ENCODE results near the gene RAD9A. TPM values are rescaled to one million over a fixed set of nuclear protein-coding genes. Genes with fewer than 3 reads are reported as not detected.

The RAD9A gene
- 8.7 TPM in 2 replicates for total RNA-seq

DNA sequence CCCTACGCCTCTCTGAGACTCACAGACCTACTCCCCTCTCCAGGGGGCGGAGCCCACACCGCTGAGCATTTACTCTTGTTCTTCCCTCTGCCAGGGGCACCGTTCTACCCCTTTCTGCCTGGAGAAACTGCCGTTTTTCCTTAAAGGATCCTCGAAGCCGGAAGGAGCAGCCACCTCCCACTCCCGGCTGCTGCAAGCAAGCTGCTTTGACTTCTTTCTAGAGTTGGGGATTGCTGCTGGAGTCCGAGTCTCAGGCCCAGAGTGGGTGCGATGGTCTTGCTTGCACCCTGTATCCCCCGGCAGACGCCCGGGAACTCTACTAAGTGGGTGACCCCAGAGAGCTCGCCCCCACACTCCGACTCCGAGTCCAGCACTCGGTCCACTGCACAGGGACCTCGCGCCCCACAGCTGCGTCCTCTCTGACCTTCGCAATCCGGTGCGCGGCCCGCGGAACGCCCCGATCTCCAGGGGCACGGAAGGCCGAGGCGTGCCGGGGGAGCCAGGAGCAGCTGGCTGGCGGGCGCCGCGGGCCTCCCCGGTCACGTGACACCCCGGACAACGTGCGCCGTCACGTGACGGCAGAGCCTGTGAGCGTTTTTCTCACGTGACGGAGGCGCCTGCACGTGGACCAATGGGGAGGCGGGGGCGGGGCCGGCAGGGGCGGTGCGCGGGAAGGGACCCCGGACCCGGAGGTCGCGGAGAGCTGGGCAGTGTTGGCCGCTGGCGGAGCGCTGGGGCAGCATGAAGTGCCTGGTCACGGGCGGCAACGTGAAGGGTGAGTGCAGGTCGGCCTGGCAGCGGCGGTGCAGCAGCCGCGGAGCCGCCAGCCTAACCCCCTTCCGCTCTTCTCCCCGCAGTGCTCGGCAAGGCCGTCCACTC lies at the start of gene RAD9A:
Gene RAD9A (plus strand): TSS at position 683 of the 879 bp plus-strand sequence. CDS start 59 bp downstream, at position 742.

DNA sequence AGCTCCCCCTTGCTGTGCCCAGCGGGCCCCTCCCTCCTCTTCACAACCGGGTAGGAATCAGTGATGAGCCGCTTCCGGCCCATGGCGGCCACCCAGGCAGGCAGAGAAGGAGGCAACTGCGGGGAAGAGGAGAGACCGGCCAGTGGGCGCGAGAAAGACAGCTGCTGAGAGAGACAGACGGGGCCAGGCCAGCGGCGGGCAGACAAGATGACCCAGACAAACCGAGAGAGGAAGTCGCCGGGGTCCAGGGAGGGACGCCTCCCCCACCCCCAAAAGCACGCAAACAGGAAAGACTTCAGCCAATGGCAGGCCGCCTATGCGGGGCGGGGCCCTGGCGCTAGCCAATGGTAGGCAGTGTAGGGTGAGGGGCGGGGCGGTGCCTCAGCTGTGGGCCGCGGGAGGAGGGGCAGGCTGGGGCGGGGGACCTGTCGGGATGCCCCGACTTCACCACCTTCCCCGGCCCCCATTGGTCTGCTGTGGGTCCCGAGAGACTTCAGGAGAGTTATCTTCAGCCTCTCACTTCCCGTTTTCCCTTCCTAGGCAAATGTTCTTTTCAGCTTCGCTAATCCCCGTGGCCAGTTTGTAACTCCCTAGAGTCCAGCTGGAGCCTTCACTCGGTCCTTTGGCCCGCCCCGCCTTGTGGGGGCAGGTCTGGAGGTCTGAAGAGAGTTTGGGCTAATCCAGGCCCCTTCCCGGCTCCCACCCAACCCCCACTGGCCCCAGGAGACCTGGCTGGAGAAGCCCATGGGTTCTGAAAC lies 38.3 kb upstream of the RAD9A start, which contains the start of gene POLD4:
Gene POLD4 (minus strand): TSS at position 230 of the 758 bp plus-strand sequence. CDS start 147 bp downstream, at position 83.

DNA sequence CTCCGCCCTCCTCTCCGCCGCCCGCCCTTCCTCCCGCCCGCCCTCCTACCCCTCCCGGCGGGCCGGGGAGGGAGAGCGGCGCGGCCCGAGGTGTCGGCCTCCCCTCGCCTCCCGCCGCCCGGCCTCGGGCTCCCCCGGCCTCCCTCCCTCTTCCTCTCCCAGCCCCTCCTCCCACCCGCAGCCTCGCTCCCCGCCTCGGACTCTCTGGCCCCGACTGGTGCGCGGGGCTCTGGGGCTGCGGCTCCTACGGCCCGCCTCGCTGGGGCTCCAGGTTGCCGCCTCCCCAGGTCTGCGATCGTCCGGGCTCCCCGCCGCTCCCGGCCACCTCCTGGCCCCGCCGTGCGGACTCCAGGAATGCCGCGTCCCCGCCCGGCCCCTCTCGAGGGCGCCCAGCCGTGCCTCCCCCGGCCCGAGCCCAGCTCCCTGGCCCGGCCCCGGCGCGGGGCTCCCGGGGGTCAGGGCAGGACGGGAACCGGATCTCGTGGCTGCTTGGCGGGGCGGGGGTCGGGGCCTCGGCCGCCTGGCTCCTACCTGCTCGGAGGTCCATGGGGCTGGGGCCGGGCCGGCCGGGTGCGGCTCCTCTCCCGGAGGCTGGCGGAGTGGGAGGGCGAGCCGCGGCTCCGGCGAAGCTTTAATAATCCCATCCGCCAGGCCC lies 18.7 kb upstream of the RAD9A start, which contains the start of gene CLCF1:
Gene CLCF1 (minus strand): TSS at position 606 of the 655 bp plus-strand sequence. CDS start 59 bp downstream, at position 547.

DNA sequence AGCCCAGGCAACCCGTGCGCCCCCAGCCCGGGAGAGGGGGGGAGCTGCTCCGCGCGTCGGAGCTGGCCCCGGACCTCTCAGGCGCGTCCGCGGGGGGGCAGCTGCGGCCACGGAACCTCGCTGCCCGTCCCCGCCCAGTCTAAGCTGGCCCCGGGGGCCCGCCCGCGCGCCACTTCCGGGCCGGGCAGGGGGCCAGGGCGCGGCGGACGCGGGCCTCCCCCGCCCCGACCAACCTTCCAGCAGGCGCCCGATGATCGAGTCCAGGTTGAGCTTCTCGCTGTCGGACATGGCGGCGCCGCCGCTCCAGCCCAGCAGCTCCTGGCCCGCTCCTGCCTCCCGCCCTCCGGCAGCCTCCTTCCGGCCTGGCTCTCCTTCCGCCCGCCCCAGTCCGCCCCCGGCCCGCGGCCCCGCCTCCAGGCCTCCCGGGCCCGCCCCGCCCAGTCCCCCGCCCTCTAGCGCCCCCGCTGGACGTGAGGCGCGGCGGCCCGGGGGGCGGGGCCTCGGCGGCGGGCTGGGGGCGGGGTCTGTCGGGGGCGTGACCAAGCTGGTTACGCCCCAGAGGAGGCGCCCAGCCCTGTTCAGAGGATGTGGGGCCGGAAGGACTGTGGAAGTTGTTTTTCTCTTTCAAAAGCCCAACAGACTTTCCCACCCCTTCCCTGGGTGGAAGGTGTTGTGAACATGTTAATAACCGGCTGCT lies 9.9 kb downstream of the RAD9A start, which contains the start of gene PPP1CA:
Gene PPP1CA (minus strand): TSS at position 364 of the 697 bp plus-strand sequence. CDS start 76 bp downstream, at position 288.

DNA sequence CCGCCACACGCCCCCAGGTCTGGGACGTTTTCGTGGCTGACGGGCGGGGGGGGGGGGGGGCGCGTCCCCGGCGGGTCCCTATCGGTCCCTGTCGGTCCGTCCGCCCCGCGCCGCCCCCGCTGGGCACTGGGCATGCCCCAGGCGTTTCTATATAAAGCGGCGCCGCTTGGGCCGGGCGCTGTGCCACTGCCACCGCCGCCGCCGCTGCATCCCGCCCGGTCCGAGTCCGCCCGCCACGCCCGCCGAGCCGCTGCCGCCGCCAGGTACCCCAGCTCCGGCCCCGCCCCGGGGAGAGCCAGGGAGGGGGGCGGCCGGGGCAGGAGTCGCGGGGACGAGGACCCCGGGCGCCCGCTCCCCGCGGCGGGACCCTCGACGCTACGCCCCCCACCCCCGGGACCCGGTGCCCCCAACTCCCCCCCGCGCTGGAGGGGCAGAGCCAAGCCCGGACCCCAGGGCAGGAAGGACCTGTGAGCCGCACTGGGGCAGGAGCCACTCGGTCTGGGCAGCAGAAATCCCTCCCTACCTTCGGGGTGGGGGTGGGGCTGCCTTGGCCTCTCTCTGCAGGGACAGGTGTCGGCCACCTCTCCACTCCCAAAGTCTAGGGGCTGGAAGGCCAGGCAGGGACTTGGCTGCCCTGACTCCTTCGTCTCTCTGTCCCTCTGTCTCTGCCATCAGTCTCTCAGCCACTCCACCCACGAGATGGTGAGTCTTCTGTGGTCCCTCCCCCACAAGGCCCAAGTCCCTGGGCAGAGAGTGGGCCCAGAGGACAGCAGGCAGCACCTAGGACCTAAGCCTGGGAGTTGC lies 23.9 kb downstream of the RAD9A start, which contains the start of gene CARNS1:
Gene CARNS1 (plus strand): TSS at position 178 of the 804 bp plus-strand sequence. CDS start 522 bp downstream, at position 700.

DNA sequence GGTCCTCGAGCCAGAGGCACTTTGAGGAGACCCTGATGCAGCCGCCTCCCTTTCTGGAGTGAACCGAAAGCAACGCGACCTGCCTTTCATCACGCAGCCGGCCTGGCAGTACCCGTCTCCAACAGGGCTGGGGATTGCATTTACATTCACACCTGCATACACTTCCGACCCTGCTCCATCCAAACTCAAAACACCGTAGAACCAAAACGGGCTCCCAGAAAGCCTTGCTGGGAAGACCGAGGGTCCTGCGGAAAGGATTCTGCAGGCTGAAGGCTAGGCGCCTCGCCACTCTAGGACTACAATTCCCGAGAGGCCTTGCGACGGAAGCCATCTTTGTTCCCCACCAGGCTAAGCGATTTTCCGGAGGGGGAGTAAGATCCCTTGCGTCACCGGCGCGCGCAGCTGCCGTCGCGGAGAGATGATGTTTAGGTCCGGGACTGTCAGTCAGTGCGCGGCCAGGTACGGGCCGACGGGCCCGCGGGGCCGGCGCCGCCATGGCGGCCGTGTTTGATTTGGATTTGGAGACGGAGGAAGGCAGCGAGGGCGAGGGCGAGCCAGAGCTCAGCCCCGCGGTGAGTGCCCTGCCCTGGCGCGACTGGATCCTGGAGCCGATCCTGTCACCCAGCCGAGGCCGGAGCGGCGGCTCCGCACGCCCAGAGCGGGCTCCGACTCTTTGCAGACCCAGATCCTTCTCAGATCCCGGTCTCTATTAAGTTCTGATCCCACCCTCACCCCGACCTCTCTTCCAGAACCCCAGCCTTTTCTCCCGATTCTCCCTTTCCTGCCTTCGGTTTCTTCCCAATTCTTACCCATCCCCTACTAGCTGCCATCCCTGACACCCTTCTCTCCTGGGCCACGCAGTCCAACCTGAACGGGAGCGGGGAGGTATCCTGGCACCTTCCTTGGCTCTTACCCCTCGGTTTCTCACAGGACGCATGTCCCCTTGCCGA lies 36.5 kb downstream of the RAD9A start, which contains the start of gene RPS6KB2:
Gene RPS6KB2 (plus strand): TSS at position 443 of the 950 bp plus-strand sequence. CDS start 52 bp downstream, at position 495.

DNA sequence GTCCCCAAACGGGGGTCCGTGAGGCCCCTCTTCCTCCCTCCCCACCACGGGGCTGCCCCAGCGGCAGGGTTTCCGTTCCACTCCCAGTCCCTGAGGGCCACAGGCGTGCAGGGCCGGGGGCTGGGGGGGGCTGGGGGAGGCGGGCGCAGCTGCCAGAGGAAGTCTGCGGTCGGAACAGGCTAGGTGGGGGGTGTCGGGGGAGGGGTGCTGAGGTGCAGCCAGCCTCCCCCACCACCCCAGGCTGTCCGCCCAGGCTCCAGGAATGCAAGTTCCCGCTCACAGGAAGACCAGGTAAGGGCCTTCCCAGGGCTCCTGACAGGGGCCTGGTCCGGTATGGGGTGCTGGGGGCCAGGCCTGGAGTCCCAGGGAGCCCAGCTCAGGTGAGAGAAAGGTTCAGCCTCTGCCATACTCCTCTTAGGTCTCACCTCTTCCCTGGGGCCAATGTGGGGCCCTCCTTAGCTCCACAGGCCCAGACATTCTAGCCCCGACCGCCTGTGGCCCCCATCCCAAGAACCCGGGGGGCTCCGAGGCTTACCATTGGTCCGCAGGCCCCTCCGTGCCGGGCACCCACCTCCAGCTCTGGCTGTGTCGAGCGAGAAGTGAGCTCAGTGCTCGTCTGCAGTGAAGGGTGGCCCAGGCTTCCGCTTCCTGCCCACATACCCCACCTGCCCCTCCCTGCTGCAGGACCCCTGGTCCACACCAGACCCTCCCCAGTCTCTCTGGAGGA lies 45.5 kb downstream of the RAD9A start, which contains the start of gene PTPRCAP:
Gene PTPRCAP (minus strand): TSS at position 601 of the 727 bp plus-strand sequence. CDS start 63 bp downstream, at position 538.

Other genes starting within 250 kb of the RAD9A start
- gene GRK2, start 125.5 kb upstream of the RAD9A start, total RNA-seq, result 49.9 and 64.4 TPM in 2 replicates
- gene ANKRD13D, start 102.7 kb upstream of the RAD9A start, total RNA-seq, result 36.9 and 39.9 TPM in 2 replicates
- gene SSH3, start 88.5 kb upstream of the RAD9A start, total RNA-seq, result 36.6 and 69.7 TPM in 2 replicates
- gene POLD4, start 38.4 kb upstream of the RAD9A start, total RNA-seq, result 60.0 and 71.2 TPM in 2 replicates
- gene CLCF1, start 18.4 kb upstream of the RAD9A start, total RNA-seq, result 3.0 and 8.9 TPM in 2 replicates
- gene PPP1CA, start 9.9 kb downstream of the RAD9A start, total RNA-seq, result 206 and 244 TPM in 2 replicates
- not detected in 2 replicates for gene TBC1D10C, start 12.1 kb downstream of the RAD9A start, total RNA-seq
- 0.24 TPM in 1 of 2 replicates, not detected in the other for gene CARNS1, start 23.7 kb downstream of the RAD9A start, total RNA-seq
- 43.9 and 55.4 TPM in 2 replicates for gene RPS6KB2, start 36.5 kb downstream of the RAD9A start, total RNA-seq
- gene PTPRCAP, start 45.7 kb downstream of the RAD9A start, total RNA-seq, result 0.24 TPM in 1 of 2 replicates, not detected in the other
- gene CORO1B, start 51.5 kb downstream of the RAD9A start, total RNA-seq, result 140 and 158 TPM in 2 replicates
- not detected in 2 replicates for gene GPR152, start 60.7 kb downstream of the RAD9A start, total RNA-seq
- gene CABP4, start 63.4 kb downstream of the RAD9A start, total RNA-seq, result under 0.01 TPM in 1 of 2 replicates, not detected in the other
- 20.9 and 37.6 TPM in 2 replicates for gene TMEM134, start 77.3 kb downstream of the RAD9A start, total RNA-seq
- 76.7 and 89.2 TPM in 2 replicates for gene AIP, start 91.0 kb downstream of the RAD9A start, total RNA-seq
- gene PITPNM1, start 113.4 kb downstream of the RAD9A start, total RNA-seq, result 29.2 and 33.3 TPM in 2 replicates
- gene CDK2AP2, start 116.2 kb downstream of the RAD9A start, total RNA-seq, result 17.1 and 18.5 TPM in 2 replicates
- not detected in 2 replicates for gene CABP2, start 131.5 kb downstream of the RAD9A start, total RNA-seq
- 3,881 and 7,825 TPM in 2 replicates for gene GSTP1, start 191.8 kb downstream of the RAD9A start, total RNA-seq
- 162 and 236 TPM in 2 replicates for gene NDUFV1, start 214.9 kb downstream of the RAD9A start, total RNA-seq
- gene NUDT8, start 238.0 kb downstream of the RAD9A start, total RNA-seq, result 10.6 and 14.7 TPM in 2 replicates
- not detected in 2 replicates for gene TBX10, start 247.8 kb downstream of the RAD9A start, total RNA-seq

Data from tracheal epithelial cell (primary cell).